H1 (cell line): ENCODE results near the gene CAMTA1. TPM values are rescaled to one million over a fixed set of nuclear protein-coding genes. Genes with fewer than 3 reads are reported as not detected.

Experiments used
- CTCF ChIA-PET: fragments of 300-600 bp; sonication (Branson Sonifier 250); formaldehyde crosslinking; loops from one replicate; lab custom pipeline; 2021; ENCODE audit not compliant: partially characterized antibody; lab: Charles Lee
- POLR2A ChIA-PET: fragments of 300-600 bp; sonication (Branson Sonifier 250); formaldehyde crosslinking; loops from one replicate; lab custom pipeline; 2021; ENCODE audit warnings: inconsistent platforms; ENCODE audit not compliant: partially characterized antibody; lab: Charles Lee
- DNase-seq, 2 experiments: peaks; one replicate each; pipeline versions ENCODE4 v3.0.0 to v3.0.0-alpha.2; 2010 to 2022; ENCODE audit warnings: low spot score in 2 of 2, low read depth in 1 of 2, mixed read lengths in 1 of 2
- FAIRE-seq: peaks from 2 replicates; lab custom pipeline; 2011; peaks lifted over from hg19 to GRCh38; lab: Jason Lieb, UNC
- H2AFZ ChIP-seq: 2 replicates; pipeline ENCODE4 v1.8.1; 2012; ENCODE audit warnings: low read length, inconsistent platforms
- H2AK5ac ChIP-seq: 2 replicates; pipeline ENCODE4 v1.6.1; 2013; ENCODE audit warnings: low read depth, low read length
- H2BK120ac ChIP-seq: replicated peaks from 2 replicates; pipeline ENCODE3; 2013; ENCODE audit warnings: low read depth, low read length, inconsistent platforms
- H2BK12ac ChIP-seq: 2 replicates; pipeline ENCODE4 v1.6.1; 2013; ENCODE audit warnings: low read depth, low read length
- H2BK15ac ChIP-seq: 2 replicates; pipeline ENCODE4 v1.6.1; 2013; ENCODE audit warnings: low read length
- H2BK20ac ChIP-seq: 2 replicates; pipeline ENCODE4 v1.6.1; 2013; ENCODE audit warnings: low read length
- H2BK5ac ChIP-seq: 2 replicates; pipeline ENCODE4 v1.6.1; 2013; ENCODE audit warnings: low read depth, low read length
- H3K14ac ChIP-seq: 2 replicates; pipeline ENCODE4 v1.6.1; 2013; ENCODE audit warnings: inconsistent platforms; ENCODE audit not compliant: insufficient read length
- H3K18ac ChIP-seq: 2 replicates; pipeline ENCODE4 v1.6.1; 2013; ENCODE audit warnings: low read length; ENCODE audit errors: extremely low read depth
- H3K23ac ChIP-seq: 2 replicates; pipeline ENCODE4 v1.6.1; 2013; ENCODE audit warnings: inconsistent platforms; ENCODE audit not compliant: insufficient read length
- H3K23me2 ChIP-seq: 2 replicates; pipeline ENCODE4 v1.6.1; 2013; ENCODE audit warnings: low read depth, low read length
- H3K27ac ChIP-seq: 2 replicates; pipeline ENCODE4 v1.6.1; 2011; ENCODE audit warnings: low read depth, low read length, inconsistent platforms
- H3K27me3 ChIP-seq, 4 experiments: replicated peaks in 1 of 4; 1 replicate in 1 of 4; 2 replicates in 3 of 4; pipeline versions ENCODE4 v1.6.1 to v1.8.1; 2011 to 2013; ENCODE audit warnings: low read length in 3 of 4, mild to moderate bottlenecking in 3 of 4, inconsistent platforms in 2 of 4, mixed read lengths in 2 of 4, moderate library complexity in 1 of 4; ENCODE audit not compliant: control insufficient read depth in 3 of 4, insufficient read depth in 3 of 4; ENCODE audit errors: extremely low read depth in 1 of 4
- H3K36me3 ChIP-seq, 4 experiments: 2 replicates each; pipeline versions ENCODE4 v1.6.1 to v1.8.1; 2011 to 2013; ENCODE audit warnings: mild to moderate bottlenecking in 4 of 4, low read length in 3 of 4, moderate library complexity in 2 of 4, control low read depth in 1 of 4, inconsistent platforms in 1 of 4; ENCODE audit not compliant: insufficient read depth in 4 of 4, control insufficient read depth in 2 of 4
- H3K4ac ChIP-seq: replicated peaks from 2 replicates; pipeline ENCODE3; 2013; ENCODE audit warnings: low read length, low read depth, mixed read lengths, inconsistent platforms; ENCODE audit not compliant: insufficient read length
- H3K4me1 ChIP-seq, 4 experiments: replicated peaks in 1 of 4; 1 replicate in 1 of 4; 2 replicates in 3 of 4; pipeline versions ENCODE4 v1.6.1 to v1.8.1; 2011 to 2013; ENCODE audit warnings: low read length in 3 of 4, inconsistent platforms in 2 of 4, mixed read lengths in 1 of 4; ENCODE audit not compliant: insufficient read depth in 4 of 4, control insufficient read depth in 3 of 4
- H3K4me2 ChIP-seq, 2 experiments: 2 replicates each; pipeline versions ENCODE4 v1.6.1 to v1.8.1; 2011 to 2013; ENCODE audit warnings: low read depth in 2 of 2, low read length in 2 of 2, control low read depth in 1 of 2, inconsistent platforms in 1 of 2, mild to moderate bottlenecking in 1 of 2; ENCODE audit not compliant: insufficient read depth in 1 of 2
- H3K4me3 ChIP-seq, 4 experiments: fragments of 200-600, 300-600 bp in 1 of 4; sonication (generic), shearing (Covaris generic), sonication (Bioruptor Twin) in 1 of 4; 2 replicates each; pipeline versions ENCODE4 v1.5.1 to v1.8.1; 2011 to 2016; ENCODE audit warnings: low read length in 4 of 4, low read depth in 3 of 4, control low read depth in 2 of 4, inconsistent platforms in 2 of 4, mild to moderate bottlenecking in 2 of 4, mixed read lengths in 1 of 4, moderate library complexity in 1 of 4; ENCODE audit not compliant: insufficient read depth in 2 of 4; ENCODE audit errors: extremely low read depth in 1 of 4
- H3K56ac ChIP-seq: replicated peaks from 2 replicates; pipeline ENCODE3; 2013; ENCODE audit warnings: low read depth, mild to moderate bottlenecking, mixed read lengths, low read length, inconsistent platforms; ENCODE audit not compliant: insufficient read length
- H3K79me1 ChIP-seq: 2 replicates; pipeline ENCODE4 v1.6.1; 2013; ENCODE audit warnings: low read depth, low read length, control low read depth
- H3K79me2 ChIP-seq, 2 experiments: 2 replicates each; pipeline versions ENCODE4 v1.6.1 to v1.8.1; 2012 to 2013; ENCODE audit warnings: low read length in 2 of 2, mild to moderate bottlenecking in 2 of 2, inconsistent platforms in 1 of 2; ENCODE audit not compliant: insufficient read depth in 2 of 2, control insufficient read depth in 1 of 2
- H3K9ac ChIP-seq, 4 experiments: replicated peaks in 1 of 4; 1 replicate in 1 of 4; 2 replicates in 3 of 4; pipeline versions ENCODE4 v1.6.1 to v1.8.1; 2011 to 2013; ENCODE audit warnings: low read depth in 3 of 4, low read length in 3 of 4, control low read depth in 2 of 4, mild to moderate bottlenecking in 2 of 4, moderate library complexity in 2 of 4, inconsistent platforms in 1 of 4; ENCODE audit errors: extremely low read depth in 1 of 4
- H3K9me3 ChIP-seq, 2 experiments: 2 replicates each; pipeline versions ENCODE4 v1.6.1 to v1.8.1; 2012 to 2013; ENCODE audit warnings: mild to moderate bottlenecking in 2 of 2, moderate library complexity in 2 of 2, control low read depth in 1 of 2, inconsistent platforms in 1 of 2, low read depth in 1 of 2, low read length in 1 of 2, mixed read lengths in 1 of 2; ENCODE audit not compliant: insufficient read depth in 2 of 2
- H4K20me1 ChIP-seq, 2 experiments: replicated peaks in 1 of 2; 2 replicates each; pipeline versions ENCODE3 to v1.8.1; 2011 to 2013; ENCODE audit warnings: inconsistent platforms in 2 of 2, low read length in 2 of 2, mild to moderate bottlenecking in 1 of 2; ENCODE audit not compliant: insufficient read depth in 2 of 2, control insufficient read depth in 1 of 2
- H4K5ac ChIP-seq: 2 replicates; pipeline ENCODE4 v1.6.1; 2013; ENCODE audit warnings: low read length, low read depth, mixed read lengths, inconsistent platforms; ENCODE audit not compliant: insufficient read length
- H4K8ac ChIP-seq: 2 replicates; pipeline ENCODE4 v1.8.0; 2013; ENCODE audit warnings: mild to moderate bottlenecking, moderate library complexity, low read length, inconsistent platforms; ENCODE audit not compliant: insufficient read depth; ENCODE audit errors: extremely low read depth
- H4K91ac ChIP-seq: replicated peaks from 2 replicates; pipeline ENCODE3; 2013; ENCODE audit warnings: low read length, mixed read lengths, inconsistent platforms; ENCODE audit not compliant: insufficient read length
- CBX8 ChIP-seq: fragments of 300-800, 300-1000 bp; sonication (generic); IDR thresholded peaks from 2 replicates; pipeline ENCODE4 v1.7.1; 2016; ENCODE audit warnings: low read depth, low read length, borderline replicate concordance
- CEBPB ChIP-seq: IDR thresholded peaks from 2 replicates; pipeline ENCODE4 v1.6.1; 2012; ENCODE audit warnings: low read depth, low read length
- E2F6 ChIP-seq: IDR thresholded peaks from 2 replicates; pipeline ENCODE4 v1.6.1; 2012; ENCODE audit warnings: inconsistent platforms
- KDM4A ChIP-seq: IDR thresholded peaks from one replicate; pipeline ENCODE4 v1.7.1; 2012; ENCODE audit warnings: low read depth, mild to moderate bottlenecking, moderate library complexity, low read length, inconsistent platforms; ENCODE audit not compliant: severe bottlenecking
- POLR2A ChIP-seq, 2 experiments: IDR thresholded peaks; 1 replicate in 1 of 2; 2 replicates in 1 of 2; pipeline ENCODE4 v1.6.1; 2011; ENCODE audit warnings: low read depth in 2 of 2, low read length in 2 of 2, mild to moderate bottlenecking in 2 of 2; ENCODE audit errors: control extremely low read depth in 1 of 2
- RFX5 ChIP-seq: IDR thresholded peaks from 2 replicates; pipeline ENCODE4 v1.6.1; 2011; ENCODE audit warnings: low read depth, low read length, improper control_type of control experiment, borderline replicate concordance
- SP1 ChIP-seq: IDR thresholded peaks from 2 replicates; pipeline ENCODE4 v1.6.1; 2011; ENCODE audit warnings: low read depth, low read length
- TAF1 ChIP-seq: IDR thresholded peaks from 2 replicates; pipeline ENCODE4 v1.6.1; 2011; ENCODE audit warnings: mild to moderate bottlenecking, low read depth, low read length
- YY1 ChIP-seq: IDR thresholded peaks from 2 replicates; pipeline ENCODE4 v1.6.1; 2011; ENCODE audit warnings: low read depth, mild to moderate bottlenecking, low read length
- ZNF274 ChIP-seq: IDR thresholded peaks from 2 replicates; pipeline ENCODE4 v1.7.0; 2012; ENCODE audit warnings: low read length, borderline replicate concordance; ENCODE audit errors: extremely low read depth
- WGBS, 2 experiments: shearing (Covaris generic) in 1 of 2; methylation state at CpG; one replicate each; pipeline versions ENCODE4 v1.1.6 to v1.1.7; 2013 to 2015; ENCODE audit warnings: low lambda C conversion rate in 2 of 2, mixed read lengths in 2 of 2, inconsistent platforms in 1 of 2, low coverage in 1 of 2, missing lambda C conversion rate in 1 of 2; ENCODE audit not compliant: insufficient replicate concordance in 2 of 2, insufficient coverage in 1 of 2, insufficient read length in 1 of 2; ENCODE audit errors: extremely low coverage in 1 of 2, missing lambda C conversion rate in 1 of 2; 5-methylcytosine and 5-hydroxymethylcytosine counted together
- polyA plus RNA-seq, 7 experiments: library from polyadenylated mRNA; depleted of rRNA in 3 of 7; stranded (reverse) in 5 of 7; unstranded in 2 of 7; fragments of >200 nt in 5 of 7; fragments of 200-250 nt in 2 of 7; gene quantifications; 1 replicate in 5 of 7; 2 replicates in 1 of 7; 4 replicates in 1 of 7; pipeline versions ENCODE4 v1.2.1 to v1.2.3, GENCODE V29; 2011 to 2013; ENCODE audit warnings: missing spikeins in 2 of 7, mixed read lengths in 2 of 7
- total RNA-seq: library from RNA; stranded (reverse); fragmentation: NEBNext Ultra II Directional; extraction: Animal tissue kit (Norgen Biotek cat#: 25700); gene quantifications from 2 replicates; pipeline ENCODE4 v1.2.1, GENCODE V29; 2021
- TF ChIP-seq, protein P1 (sequence below): IDR thresholded peaks from 2 replicates; pipeline ENCODE4 v1.6.1; 2012; ENCODE audit warnings: inconsistent platforms
- TF ChIP-seq, protein P2 (sequence below), 3 experiments: IDR thresholded peaks; 1 replicate in 2 of 3; 2 replicates in 1 of 3; pipeline versions ENCODE4 v1.5.1 to v1.6.1; 2011; ENCODE audit warnings: low read length in 3 of 3, mild to moderate bottlenecking in 3 of 3, inconsistent platforms in 2 of 3, low read depth in 1 of 3, moderate library complexity in 1 of 3; ENCODE audit not compliant: insufficient read depth in 1 of 3; ENCODE audit errors: control extremely low read depth in 1 of 3

Gene CAMTA1
- total and polyA plus RNA-seq, 2 of the 8 experiments (the other 6 are each of a cell fraction or from before 2014, with no cell fraction given) = 65.0 to 119 TPM

DNA sequence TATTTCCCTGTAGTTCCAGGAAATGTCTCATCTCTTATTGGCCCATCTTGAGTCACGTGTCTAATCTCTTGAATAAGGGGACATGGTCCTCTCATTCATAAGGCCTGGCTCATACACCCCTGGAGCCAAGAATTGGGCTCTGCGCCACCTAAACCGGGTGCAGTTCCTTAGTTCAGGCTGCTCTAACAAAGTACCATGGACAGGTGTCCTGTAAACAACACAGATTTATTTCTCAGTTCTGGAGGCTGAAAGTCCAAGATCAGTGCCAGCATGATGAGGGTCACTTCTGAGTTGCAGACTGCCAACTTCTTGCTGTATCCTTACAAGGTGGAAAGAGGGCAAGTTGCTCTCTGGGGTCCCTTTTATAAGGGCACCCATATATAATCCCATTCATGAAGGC lies 925.6 kb downstream of the CAMTA1 start:
- CTCF ChIA-PET = interaction anchor here (1.3 to 4.2 kb wide), 3 partner anchors 35 to 43 kb away, joined by 4 to 36 read pairs (median 4); no protein-coding TSS in a partner anchor
- TF ChIP-seq TAF1 (no peak), SP1 (no peak), CBX8 (no peak), POLR2A (IDR thresholded peaks at IDR 0.05; ENCODE audit: control extremely low read depth in 1 of 2, low read depth in 2 of 2, low read length in 2 of 2) (no peak), RFX5 (no peak), KDM4A (no peak), ZNF274 (no peak), CEBPB (no peak), E2F6 (no peak), YY1 (no peak)
- TF ChIP-seq, protein P1, sequence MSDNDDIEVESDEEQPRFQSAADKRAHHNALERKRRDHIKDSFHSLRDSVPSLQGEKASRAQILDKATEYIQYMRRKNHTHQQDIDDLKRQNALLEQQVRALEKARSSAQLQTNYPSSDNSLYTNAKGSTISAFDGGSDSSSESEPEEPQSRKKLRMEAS = no peak
- TF ChIP-seq, protein P2, sequence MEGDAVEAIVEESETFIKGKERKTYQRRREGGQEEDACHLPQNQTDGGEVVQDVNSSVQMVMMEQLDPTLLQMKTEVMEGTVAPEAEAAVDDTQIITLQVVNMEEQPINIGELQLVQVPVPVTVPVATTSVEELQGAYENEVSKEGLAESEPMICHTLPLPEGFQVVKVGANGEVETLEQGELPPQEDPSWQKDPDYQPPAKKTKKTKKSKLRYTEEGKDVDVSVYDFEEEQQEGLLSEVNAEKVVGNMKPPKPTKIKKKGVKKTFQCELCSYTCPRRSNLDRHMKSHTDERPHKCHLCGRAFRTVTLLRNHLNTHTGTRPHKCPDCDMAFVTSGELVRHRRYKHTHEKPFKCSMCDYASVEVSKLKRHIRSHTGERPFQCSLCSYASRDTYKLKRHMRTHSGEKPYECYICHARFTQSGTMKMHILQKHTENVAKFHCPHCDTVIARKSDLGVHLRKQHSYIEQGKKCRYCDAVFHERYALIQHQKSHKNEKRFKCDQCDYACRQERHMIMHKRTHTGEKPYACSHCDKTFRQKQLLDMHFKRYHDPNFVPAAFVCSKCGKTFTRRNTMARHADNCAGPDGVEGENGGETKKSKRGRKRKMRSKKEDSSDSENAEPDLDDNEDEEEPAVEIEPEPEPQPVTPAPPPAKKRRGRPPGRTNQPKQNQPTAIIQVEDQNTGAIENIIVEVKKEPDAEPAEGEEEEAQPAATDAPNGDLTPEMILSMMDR (IDR thresholded peaks at IDR 0.05; ENCODE audit: control extremely low read depth in 1 of 3, insufficient read depth in 1 of 3, low read depth in 1 of 3, low read length in 3 of 3) = no peak
- no peak overlapping the region for H2AFZ ChIP-seq

More for the DNA sequence above, 925.6 kb downstream of the CAMTA1 start:
- H4K8ac ChIP-seq = no peak overlapping the region
- FAIRE-seq (no peak), DNase-seq (no peak)
- no peak overlapping the region for H3K9ac ChIP-seq
- H3K27me3 ChIP-seq = peaks cover 0 to 3% (median 0%) of the 10 kb centered on the region in 4 experiments; a peak in 2 of 7 replicates
- POLR2A ChIA-PET = interaction anchor here (0.6 kb wide), 1 partner anchor 146 kb away, joined by 3 read pairs; no protein-coding TSS in a partner anchor
- H3K23ac ChIP-seq = no peak overlapping the region
- H3K79me2 ChIP-seq = no peaks in the 10 kb centered on the region
- H2AK5ac ChIP-seq = no peak overlapping the region
- H3K4me3 ChIP-seq = no peak overlapping the region
- H3K56ac ChIP-seq = no peak overlapping the region
- no peaks in the 10 kb centered on the region for H3K79me1 ChIP-seq
- H3K23me2 ChIP-seq = no peaks in the 10 kb centered on the region
- no peaks in the 10 kb centered on the region for H3K4me1 ChIP-seq
- H3K4me2 ChIP-seq = no peak overlapping the region
- no peaks in the 10 kb centered on the region for H3K36me3 ChIP-seq
- WGBS, 2 experiments = 82% methylated on average over 3 of the region's 3 CpGs; no CpG with 5 or more reads in 1 of the 2 experiments
- no peaks in the 10 kb centered on the region for H3K9me3 ChIP-seq
- no peak overlapping the region for H3K4ac ChIP-seq
- no peak overlapping the region for H2BK5ac ChIP-seq
- H2BK15ac ChIP-seq = no peak overlapping the region
- H4K91ac ChIP-seq = no peak overlapping the region
- H3K27ac ChIP-seq = no peak overlapping the region
- no peak overlapping the region for H3K18ac ChIP-seq
- H3K14ac ChIP-seq = no peak overlapping the region
- H2BK120ac ChIP-seq = no peak overlapping the region
- H2BK12ac ChIP-seq = no peak overlapping the region
- no peak overlapping the region for H4K5ac ChIP-seq
- H4K20me1 ChIP-seq = no peaks in the 10 kb centered on the region
- no peak overlapping the region for H2BK20ac ChIP-seq
